NCI-H1092 (cell line): ENCODE data around the gene H2BK1.

Source experiments
- DNase-seq: peaks from one replicate; lab custom pipeline; 2025; lab: John Stamatoyannopoulos, UW

Gene H2BK1

GRCh38 chr7:151178236-151178635 lies 32.1 kb downstream of the H2BK1 start:
- no peak for DNase-seq

GRCh38 chr7:151177310-151177709 lies 33.0 kb downstream of the H2BK1 start:
- no peak for DNase-seq

- DNase-seq: no peak
Measured at GRCh38 chr7:151176401-151176800, 33.9 kb downstream of the H2BK1 start.

- DNase-seq: no peak
Measured at GRCh38 chr7:151175793-151176311, 34.4 kb downstream of the H2BK1 start.

- no peak for DNase-seq
Measured at GRCh38 chr7:151175047-151175792, 35.1 kb downstream of the H2BK1 start.

GRCh38 chr7:151174246-151175046 lies 35.8 kb downstream of the H2BK1 start:
- no peak for DNase-seq

- no peak for DNase-seq
Measured at GRCh38 chr7:151173386-151174245, 36.7 kb downstream of the H2BK1 start.

- DNase-seq: no peak
Measured at GRCh38 chr7:151172273-151173141, 37.8 kb downstream of the H2BK1 start.

GRCh38 chr7:151168787-151169162 lies 41.5 kb downstream of the H2BK1 start:
- no peak for DNase-seq

GRCh38 chr7:151168003-151168786 lies 42.1 kb downstream of the H2BK1 start:
- DNase-seq: no peak

GRCh38 chr7:151167197-151167961 lies 42.9 kb downstream of the H2BK1 start, which contains the start of gene GBX1:
Gene GBX1, minus strand, starts transcription at chr7:151167694. Its CDS starts 146 bp downstream, at chr7:151167548.
- no peak for DNase-seq

- no peak for DNase-seq
Measured at GRCh38 chr7:151166629-151167196, 43.6 kb downstream of the H2BK1 start.

- no peak for DNase-seq
Measured at GRCh38 chr7:151161757-151162156, 48.5 kb downstream of the H2BK1 start.
